SU-DHL-6 (cell line): ENCODE data around the gene CCDC60.

ENCODE experiments used
- H2AFZ ChIP-seq: fragments of 200-600 bp; sonication (generic); 2 replicates; pipeline ENCODE4 v1.6.1; 2014; ENCODE audit warnings: low read depth, mild to moderate bottlenecking, moderate library complexity, mixed read lengths, antibody characterized with exemption, low read length; ENCODE audit not compliant: severe bottlenecking
- H3F3A ChIP-seq: fragments of 200-600 bp; shearing (Covaris generic); 2 replicates; pipeline ENCODE4 v1.6.0; 2016; ENCODE audit warnings: antibody characterized with exemption, mild to moderate bottlenecking; ENCODE audit not compliant: insufficient read depth
- H3K27ac ChIP-seq: fragments of 200-600 bp; sonication (generic); 2 replicates; pipeline ENCODE4 v1.5.1; 2016; ENCODE audit warnings: low read depth, mild to moderate bottlenecking, low read length, moderate library complexity, mixed read lengths
- H3K27me3 ChIP-seq: fragments of 200-600 bp; sonication (generic), shearing (Covaris generic); 2 replicates; pipeline ENCODE4 v1.6.0; 2014; ENCODE audit warnings: mild to moderate bottlenecking, low read length
- H3K36me3 ChIP-seq: fragments of 200-600 bp; sonication (generic); 2 replicates; pipeline ENCODE4 v1.6.1; 2014; ENCODE audit warnings: mild to moderate bottlenecking, low read length, mixed read lengths
- H3K4me2 ChIP-seq: fragments of 300-600, 200-600 bp; shearing (Covaris generic), sonication (generic); 2 replicates; pipeline ENCODE4 v1.6.0; 2014; ENCODE audit warnings: low read length, low read depth, mild to moderate bottlenecking; ENCODE audit not compliant: poor library complexity, severe bottlenecking
- H3K4me3 ChIP-seq: fragments of 200-600 bp; sonication (generic); 2 replicates; pipeline ENCODE4 v1.5.1; 2014; ENCODE audit warnings: antibody characterized with exemption, low read length, mild to moderate bottlenecking, mixed read lengths; ENCODE audit not compliant: insufficient read depth, poor library complexity, severe bottlenecking
- H3K79me2 ChIP-seq: fragments of 200-600 bp; sonication (generic); 2 replicates; pipeline ENCODE4 v1.6.1; 2014; ENCODE audit warnings: mild to moderate bottlenecking, low read length, moderate library complexity; ENCODE audit not compliant: insufficient read depth
- H3K9ac ChIP-seq: fragments of 200-600 bp; sonication (generic); 2 replicates; pipeline ENCODE4 v1.7.0; 2014; ENCODE audit warnings: mild to moderate bottlenecking, low read length
- H3K9me2 ChIP-seq: fragments of 200-600 bp; sonication (generic); replicated peaks from 2 replicates; pipeline ENCODE4 v1.6.1; 2014; ENCODE audit warnings: low read length; ENCODE audit not compliant: insufficient read depth
- H3K9me3 ChIP-seq: fragments of 200-600 bp; sonication (generic); 2 replicates; pipeline ENCODE4 v1.6.1; 2014; ENCODE audit warnings: low read length, mixed read lengths; ENCODE audit not compliant: insufficient read depth
- H4K20me1 ChIP-seq: fragments of 200-600 bp; sonication (generic); 2 replicates; pipeline ENCODE4 v1.6.1; 2014; ENCODE audit warnings: low read depth, mild to moderate bottlenecking, antibody characterized with exemption, low read length, moderate library complexity, mixed read lengths
- CTCF ChIP-seq: fragments of 200-600 bp; sonication (generic); IDR thresholded peaks from one replicate; pipeline ENCODE4 v1.5.1; 2017; ENCODE audit warnings: antibody characterized with exemption, mild to moderate bottlenecking, low read length, moderate library complexity; ENCODE audit not compliant: insufficient read depth, poor library complexity, severe bottlenecking
- EZH2phosphoT487 ChIP-seq: fragments of 200-600 bp; sonication (generic), shearing (Covaris generic); conservative IDR thresholded peaks from 2 replicates; pipeline ENCODE4 v1.6.1; 2018; ENCODE audit warnings: mild to moderate bottlenecking, antibody characterized with exemption, low read length, moderate library complexity, mixed read lengths

The CCDC60 gene

GRCh38 chr12:119468296-119468695 is 133.8 kb downstream of the CCDC60 start:
- Histone ChIP-seq H2AFZ (no peak overlapping the region), H3K27me3 (no peaks in the 10 kb centered on the region), H3K9me3 (no peaks in the 10 kb centered on the region), H3K36me3 (no peaks in the 10 kb centered on the region), H3K9me2 (no peaks in the 10 kb centered on the region), H3K4me2 (no peak overlapping the region), H3K9ac (no peak overlapping the region), H3K27ac (no peak overlapping the region), H3K79me2 (no peaks in the 10 kb centered on the region), H3K4me3 (no peak overlapping the region), H3F3A (no peaks in the 10 kb centered on the region), H4K20me1 (no peaks in the 10 kb centered on the region)
- TF ChIP-seq EZH2phosphoT487 (no peak), CTCF (no peak)

GRCh38 chr12:119475650-119476049 is 141.1 kb downstream of the CCDC60 start:
- H3K9me3 ChIP-seq = no peaks in the 10 kb centered on the region
- H3K9me2 ChIP-seq = no peaks in the 10 kb centered on the region
- H3K36me3 ChIP-seq = no peaks in the 10 kb centered on the region
- no peak overlapping the region for H2AFZ ChIP-seq
- no peaks in the 10 kb centered on the region for H3K27me3 ChIP-seq
- no peak overlapping the region for H3K9ac ChIP-seq
- H3K4me2 ChIP-seq = no peak overlapping the region
- H3K27ac ChIP-seq = no peak overlapping the region
- no peaks in the 10 kb centered on the region for H4K20me1 ChIP-seq
- no peak overlapping the region for H3K4me3 ChIP-seq
- no peaks in the 10 kb centered on the region for H3K79me2 ChIP-seq
- TF ChIP-seq CTCF (no peak), EZH2phosphoT487 (no peak)
- H3F3A ChIP-seq = no peaks in the 10 kb centered on the region

GRCh38 chr12:119476951-119477350 is 142.4 kb downstream of the CCDC60 start:
- Histone ChIP-seq H3K9ac (no peak overlapping the region), H4K20me1 (no peaks in the 10 kb centered on the region), H3K4me2 (no peak overlapping the region), H3K9me3 (no peaks in the 10 kb centered on the region), H3K27me3 (no peaks in the 10 kb centered on the region), H3F3A (no peaks in the 10 kb centered on the region), H3K79me2 (no peaks in the 10 kb centered on the region), H3K9me2 (no peaks in the 10 kb centered on the region), H3K27ac (no peak overlapping the region), H2AFZ (no peak overlapping the region), H3K36me3 (no peaks in the 10 kb centered on the region), H3K4me3 (no peak overlapping the region)
- TF ChIP-seq EZH2phosphoT487 = no peak
- no peak for TF ChIP-seq CTCF

GRCh38 chr12:119479121-119479561 is 144.6 kb downstream of the CCDC60 start:
- Histone ChIP-seq H3F3A (no peaks in the 10 kb centered on the region), H3K36me3 (no peaks in the 10 kb centered on the region), H3K9me2 (no peaks in the 10 kb centered on the region), H3K4me2 (no peak overlapping the region), H3K27ac (no peak overlapping the region), H3K9me3 (no peaks in the 10 kb centered on the region), H3K9ac (no peak overlapping the region), H2AFZ (no peak overlapping the region), H3K4me3 (no peak overlapping the region), H3K79me2 (no peaks in the 10 kb centered on the region), H4K20me1 (no peaks in the 10 kb centered on the region), H3K27me3 (no peaks in the 10 kb centered on the region)
- TF ChIP-seq CTCF = no peak
- no peak for TF ChIP-seq EZH2phosphoT487
